ENCODE results near the gene FGFR2. TPM values are rescaled to one million over a fixed set of nuclear protein-coding genes. Genes with fewer than 3 reads are reported as not detected.

The FGFR2 gene
- total RNA-seq: under 1 TPM in 3 of 4 donors, not detected in 1; 0.11 to 0.31 (median 0.22) TPM

DNA sequence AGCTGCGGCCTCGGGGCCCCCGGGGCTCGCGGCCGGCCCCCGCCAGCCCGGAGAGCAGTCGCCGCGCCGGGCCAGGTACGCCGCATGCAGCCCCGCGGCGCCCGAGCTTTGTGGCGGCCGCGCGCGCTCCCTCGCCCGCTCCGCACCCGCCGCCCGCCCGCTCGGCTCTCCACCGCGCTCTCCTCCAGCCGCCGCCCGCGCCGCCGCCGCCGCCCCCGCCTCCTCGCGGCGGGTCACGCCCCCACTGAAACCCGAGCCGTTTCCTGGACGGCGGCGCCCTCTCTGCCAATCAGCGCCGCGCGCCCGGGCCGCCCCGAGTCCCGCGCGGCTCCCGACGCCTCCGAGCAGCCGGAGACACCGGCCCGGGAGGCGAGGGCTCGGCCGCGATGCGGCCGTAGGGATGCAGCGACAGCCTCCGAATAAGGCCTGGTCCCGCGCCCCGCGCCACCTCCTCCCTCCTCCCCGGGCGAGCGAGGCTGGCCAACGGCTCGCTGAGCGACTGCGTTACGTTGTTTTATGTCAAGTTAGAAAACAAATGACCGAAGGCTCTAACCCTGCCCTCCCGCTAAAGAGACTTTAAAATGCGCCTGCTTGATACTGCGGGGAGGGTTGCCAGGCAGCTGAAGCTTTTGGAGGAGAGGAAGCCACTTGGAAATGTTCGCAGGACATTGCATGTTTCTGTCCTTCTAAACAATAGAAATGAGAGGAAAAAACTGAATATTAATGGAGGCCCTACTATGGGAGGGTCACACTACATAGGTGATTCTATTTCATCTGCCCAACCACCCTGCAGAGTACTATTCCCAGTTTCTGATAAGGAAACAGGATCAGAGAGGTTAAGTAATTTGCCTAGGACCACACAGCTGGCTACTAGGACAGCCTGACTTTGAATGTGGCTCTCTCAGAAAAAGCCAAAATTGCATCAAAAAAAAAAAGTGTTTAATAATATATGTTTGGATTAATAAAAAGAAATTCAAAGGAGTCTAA, at the start of gene FGFR2:
Gene FGFR2 (minus strand): TSS at position 182 of the 987 bp plus-strand sequence. CDS start 4,627 bp downstream, outside the sequence.
- peaks cover 51 to 72% (median 64%) of the 10 kb centered on the region in 3 donors for H3K27me3 ChIP-seq
- H3K27ac ChIP-seq: no peak within 1 kb of the TSS
- in situ Hi-C loops (cut with MboI; ENCODE audit: low sequenced_read_pairs in 4 of 4): no loop called here
- no peaks in the 10 kb centered on the region for H3K36me3 ChIP-seq
- peak within 1 kb of the TSS; percentile 30 to 49 (median 39) for H3K4me3 ChIP-seq
- intact Hi-C loops (cut with DNase I; ENCODE audit: low total_unique reads): no loop called here
- DNase-seq (peak; percentile 6 to 24), ATAC-seq (peak; percentile 81 to 82)
- no peaks in the 10 kb centered on the region for H3K9me3 ChIP-seq
- peaks cover 0 to 6% of the 10 kb centered on the region in 2 donors for H3K4me1 ChIP-seq
- TF ChIP-seq, protein P1, sequence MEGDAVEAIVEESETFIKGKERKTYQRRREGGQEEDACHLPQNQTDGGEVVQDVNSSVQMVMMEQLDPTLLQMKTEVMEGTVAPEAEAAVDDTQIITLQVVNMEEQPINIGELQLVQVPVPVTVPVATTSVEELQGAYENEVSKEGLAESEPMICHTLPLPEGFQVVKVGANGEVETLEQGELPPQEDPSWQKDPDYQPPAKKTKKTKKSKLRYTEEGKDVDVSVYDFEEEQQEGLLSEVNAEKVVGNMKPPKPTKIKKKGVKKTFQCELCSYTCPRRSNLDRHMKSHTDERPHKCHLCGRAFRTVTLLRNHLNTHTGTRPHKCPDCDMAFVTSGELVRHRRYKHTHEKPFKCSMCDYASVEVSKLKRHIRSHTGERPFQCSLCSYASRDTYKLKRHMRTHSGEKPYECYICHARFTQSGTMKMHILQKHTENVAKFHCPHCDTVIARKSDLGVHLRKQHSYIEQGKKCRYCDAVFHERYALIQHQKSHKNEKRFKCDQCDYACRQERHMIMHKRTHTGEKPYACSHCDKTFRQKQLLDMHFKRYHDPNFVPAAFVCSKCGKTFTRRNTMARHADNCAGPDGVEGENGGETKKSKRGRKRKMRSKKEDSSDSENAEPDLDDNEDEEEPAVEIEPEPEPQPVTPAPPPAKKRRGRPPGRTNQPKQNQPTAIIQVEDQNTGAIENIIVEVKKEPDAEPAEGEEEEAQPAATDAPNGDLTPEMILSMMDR (IDR thresholded peaks at IDR 0.05 in 4 of 5, conservative IDR thresholded peaks at IDR 0.05 in 1 of 5): no peak
- no peak for TF ChIP-seq POLR2A (IDR thresholded peaks at IDR 0.05)

DNA sequence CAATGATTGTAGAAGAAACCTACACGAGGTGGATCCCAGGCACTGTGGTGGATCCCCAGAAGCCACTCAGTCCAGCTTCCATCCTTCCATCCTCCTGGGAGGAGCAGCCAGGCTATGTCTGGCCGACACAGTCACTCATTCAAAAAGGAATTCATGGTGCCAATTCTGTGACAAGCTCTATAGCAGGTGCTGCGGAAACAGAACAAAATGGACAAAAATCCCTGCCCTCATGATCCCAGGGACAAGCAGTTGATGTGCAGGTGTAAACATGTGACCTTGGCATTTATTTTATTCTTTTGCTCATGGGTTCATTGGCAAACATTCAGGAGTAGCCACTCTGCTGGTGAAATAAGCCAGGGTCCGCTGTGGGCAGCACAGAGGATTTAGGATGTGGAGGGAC, 49.2 kb upstream of the FGFR2 start:
- no peaks in the 10 kb centered on the region for H3K4me1 ChIP-seq
- intact Hi-C loops (cut with DNase I; ENCODE audit: low total_unique reads): no loop called here
- H3K27ac ChIP-seq: no peak overlapping the region
- no peaks in the 10 kb centered on the region for H3K36me3 ChIP-seq
- DNase-seq (no peak), ATAC-seq (no peak)
- H3K27me3 ChIP-seq: no peaks in the 10 kb centered on the region
- H3K9me3 ChIP-seq: no peaks in the 10 kb centered on the region
- TF ChIP-seq POLR2A (IDR thresholded peaks at IDR 0.05): no peak
- TF ChIP-seq, protein P1 (IDR thresholded peaks at IDR 0.05 in 4 of 5, conservative IDR thresholded peaks at IDR 0.05 in 1 of 5): no peak
- no peak overlapping the region for H3K4me3 ChIP-seq
- in situ Hi-C loops (cut with MboI; ENCODE audit: low sequenced_read_pairs in 4 of 4): no loop called here

DNA sequence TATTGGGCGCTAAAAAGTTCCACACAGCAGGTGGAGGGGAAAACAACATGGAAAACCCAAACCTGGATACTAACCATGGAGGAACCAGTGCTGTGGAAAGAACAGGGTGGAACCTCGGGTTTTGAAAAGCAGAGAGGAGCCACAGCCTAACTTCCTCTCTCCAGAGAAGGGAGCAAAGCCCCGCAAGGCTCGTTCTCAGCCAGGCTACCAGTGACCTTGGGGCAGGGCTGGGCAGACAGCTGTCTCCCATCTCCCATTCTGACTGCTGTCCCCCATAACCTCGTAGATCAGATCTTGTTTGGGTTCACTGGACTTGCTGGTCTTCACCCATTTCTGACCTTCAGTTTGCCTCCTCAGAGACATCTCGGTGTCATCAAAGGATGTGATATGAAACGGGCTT, 47.5 kb upstream of the FGFR2 start:
- DNase-seq (no peak), ATAC-seq (no peak)
- H3K4me1 ChIP-seq: no peaks in the 10 kb centered on the region
- H3K36me3 ChIP-seq: no peaks in the 10 kb centered on the region
- intact Hi-C loops (cut with DNase I; ENCODE audit: low total_unique reads): no loop called here
- TF ChIP-seq POLR2A (IDR thresholded peaks at IDR 0.05): no peak
- TF ChIP-seq, protein P1 (IDR thresholded peaks at IDR 0.05 in 4 of 5, conservative IDR thresholded peaks at IDR 0.05 in 1 of 5): no peak
- no peak overlapping the region for H3K27ac ChIP-seq
- H3K4me3 ChIP-seq: no peak overlapping the region
- in situ Hi-C loops (cut with MboI; ENCODE audit: low sequenced_read_pairs in 4 of 4): no loop called here
- no peaks in the 10 kb centered on the region for H3K9me3 ChIP-seq
- H3K27me3 ChIP-seq: no peaks in the 10 kb centered on the region

DNA sequence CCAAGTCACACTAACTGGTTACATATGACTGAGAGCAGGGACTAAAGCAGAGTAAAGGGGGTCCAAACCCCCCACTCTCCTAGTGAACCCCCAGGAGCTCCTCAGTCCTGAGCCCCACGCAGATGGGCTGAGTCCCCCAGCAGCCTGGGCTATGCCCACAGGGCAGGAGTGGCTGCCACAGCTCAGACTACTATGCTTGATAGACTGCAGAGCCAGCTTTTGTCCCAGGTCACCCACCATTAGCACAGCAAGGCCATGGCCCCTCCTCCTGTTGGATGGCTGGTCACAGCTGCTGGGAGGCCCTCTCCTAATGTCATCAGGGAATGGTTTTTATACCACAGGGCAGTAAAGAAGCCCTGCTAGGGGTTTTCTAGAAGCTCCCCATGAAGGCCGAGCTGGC, 46.3 kb upstream of the FGFR2 start:
- in situ Hi-C loops (cut with MboI; ENCODE audit: low sequenced_read_pairs in 4 of 4): no loop called here
- ATAC-seq (no peak), DNase-seq (no peak)
- Histone ChIP-seq H3K9me3 (no peaks in the 10 kb centered on the region), H3K4me1 (no peaks in the 10 kb centered on the region), H3K27ac (no peak overlapping the region), H3K4me3 (no peak overlapping the region), H3K27me3 (no peaks in the 10 kb centered on the region), H3K36me3 (no peaks in the 10 kb centered on the region)
- TF ChIP-seq POLR2A (IDR thresholded peaks at IDR 0.05): no peak
- TF ChIP-seq, protein P1 (IDR thresholded peaks at IDR 0.05 in 4 of 5, conservative IDR thresholded peaks at IDR 0.05 in 1 of 5): no peak
- intact Hi-C loops (cut with DNase I; ENCODE audit: low total_unique reads): no loop called here

Data from gastrocnemius medialis (tissue), 4 donors.